ENCODE data around the gene SLC6A6. TPM values are rescaled to one million over a fixed set of nuclear protein-coding genes. Genes with fewer than 3 reads are reported as not detected.
"Not testable (repeated sequence)": the region's sequence is repeated elsewhere in the genome, so short reads cannot be mapped to it uniquely, and the experiment has no call there.

The SLC6A6 gene
- total RNA-seq, 1 experiment from 2014 or later: 62.5 TPM

DNA sequence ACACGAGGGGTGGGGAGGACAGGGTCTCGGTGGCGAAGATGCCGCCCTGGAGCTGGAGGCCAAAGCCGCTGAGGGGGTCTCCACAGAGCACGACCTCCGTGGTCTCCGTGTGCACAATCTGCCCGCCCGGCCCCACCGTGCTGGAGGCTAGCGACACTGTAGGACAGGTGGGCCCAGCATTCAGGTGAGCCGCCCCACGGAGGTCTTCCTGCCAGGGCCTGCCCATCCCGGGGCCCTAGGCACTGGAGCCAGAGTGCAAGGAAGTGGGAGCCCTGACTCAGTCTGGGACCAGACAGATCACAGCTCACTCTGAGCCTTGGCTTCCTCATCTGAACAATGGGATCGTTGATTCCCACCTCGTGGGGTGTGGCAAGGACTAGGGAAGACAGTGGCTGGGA is 111.9 kb downstream of the SLC6A6 start:
- in situ Hi-C loops (cut with HindIII; ENCODE audit: low pct_unique_long_range_greater_than_20kb, low sequenced_read_pairs): no loop called here
- no peak for DNase-seq (ENCODE audit: low read depth)

DNA sequence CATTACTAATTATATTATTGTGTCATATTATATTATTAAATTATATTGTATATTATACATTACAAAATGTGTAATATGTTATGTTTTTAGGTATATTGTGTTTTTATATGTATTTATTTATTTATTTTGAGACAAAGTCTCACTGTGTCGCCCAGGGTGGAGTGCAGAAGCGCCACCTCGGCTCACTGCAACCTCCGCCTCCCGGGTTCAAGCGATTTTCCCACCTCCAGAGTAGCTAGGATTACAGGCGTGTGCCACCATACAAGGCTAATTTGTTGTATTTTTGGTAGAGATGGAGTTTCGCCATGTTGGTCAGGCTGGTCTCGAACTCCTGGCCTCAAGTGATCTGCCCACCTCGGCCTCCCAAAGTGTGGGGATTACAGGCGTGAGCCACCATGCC is 113.1 kb downstream of the SLC6A6 start:
- in situ Hi-C loops (cut with HindIII; ENCODE audit: low pct_unique_long_range_greater_than_20kb, low sequenced_read_pairs); DNase-seq (ENCODE audit: low read depth): not testable (repeated sequence)

DNA sequence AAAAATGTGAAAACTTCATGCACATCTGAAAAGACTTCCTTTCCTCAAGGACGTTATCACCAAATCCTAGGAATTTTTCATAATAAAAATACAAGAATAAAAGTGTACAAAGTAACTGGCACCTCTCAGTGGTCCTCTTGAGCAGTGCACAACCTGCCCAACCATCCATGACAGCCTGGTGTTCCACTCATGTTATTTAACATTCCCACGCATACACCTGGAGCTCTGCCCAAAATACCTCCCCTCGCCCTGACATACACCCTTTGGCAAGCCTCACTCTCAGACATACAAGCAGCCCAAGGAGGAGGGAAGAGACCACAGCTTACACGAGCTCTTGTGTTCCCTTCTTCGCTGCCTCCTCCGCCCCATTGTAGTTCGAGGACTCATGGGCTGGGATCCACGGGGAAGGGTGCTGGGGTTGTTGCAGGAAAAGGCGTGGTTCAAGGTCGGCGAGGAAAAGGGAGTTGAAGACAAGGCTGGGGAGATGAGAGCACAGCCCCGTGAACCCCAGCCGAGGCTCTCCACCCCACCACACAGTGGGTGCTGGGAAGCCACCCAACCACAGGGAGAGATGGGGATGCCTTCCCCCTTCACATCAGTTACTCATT is 114.4 kb downstream of the SLC6A6 start:
- in situ Hi-C loops (cut with HindIII; ENCODE audit: low pct_unique_long_range_greater_than_20kb, low sequenced_read_pairs): no loop called here
- no peak for DNase-seq (ENCODE audit: low read depth)

- in situ Hi-C loops (cut with HindIII; ENCODE audit: low pct_unique_long_range_greater_than_20kb, low sequenced_read_pairs): no loop called here
- no peak for DNase-seq (ENCODE audit: low read depth)
Measured at GRCh38 chr3:14517601-14518431, 115.4 kb downstream of the SLC6A6 start.

- no peak for DNase-seq (ENCODE audit: low read depth)
- in situ Hi-C loops (cut with HindIII; ENCODE audit: low pct_unique_long_range_greater_than_20kb, low sequenced_read_pairs): no loop called here
Measured at GRCh38 chr3:14518432-14518802, 116.0 kb downstream of the SLC6A6 start.

GRCh38 chr3:14518893-14519292 is 116.5 kb downstream of the SLC6A6 start:
- in situ Hi-C loops (cut with HindIII; ENCODE audit: low pct_unique_long_range_greater_than_20kb, low sequenced_read_pairs): no loop called here
- DNase-seq (ENCODE audit: low read depth): no peak

DNA sequence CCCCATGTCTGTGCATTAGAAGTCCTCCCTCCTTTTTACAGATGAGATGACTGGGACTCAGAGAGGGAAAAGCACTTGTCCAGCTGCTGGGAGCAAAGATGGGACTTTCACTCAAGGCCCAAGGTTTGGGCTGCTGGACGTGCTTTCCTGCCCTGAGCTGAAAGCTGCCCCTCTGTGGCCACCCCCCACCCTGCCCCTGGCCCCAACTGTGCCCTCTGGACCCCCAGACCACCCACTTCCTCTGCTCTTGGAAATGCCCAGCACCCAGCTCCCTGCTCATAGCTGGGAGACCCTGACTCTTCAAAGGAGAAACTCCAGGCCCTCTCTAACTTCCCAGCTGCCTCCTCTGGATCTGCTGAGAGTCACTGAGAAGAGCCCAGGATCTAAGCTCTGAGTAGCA is 117.0 kb downstream of the SLC6A6 start:
- DNase-seq (ENCODE audit: low read depth): no peak
- in situ Hi-C loops (cut with HindIII; ENCODE audit: low pct_unique_long_range_greater_than_20kb, low sequenced_read_pairs): no loop called here

DNA sequence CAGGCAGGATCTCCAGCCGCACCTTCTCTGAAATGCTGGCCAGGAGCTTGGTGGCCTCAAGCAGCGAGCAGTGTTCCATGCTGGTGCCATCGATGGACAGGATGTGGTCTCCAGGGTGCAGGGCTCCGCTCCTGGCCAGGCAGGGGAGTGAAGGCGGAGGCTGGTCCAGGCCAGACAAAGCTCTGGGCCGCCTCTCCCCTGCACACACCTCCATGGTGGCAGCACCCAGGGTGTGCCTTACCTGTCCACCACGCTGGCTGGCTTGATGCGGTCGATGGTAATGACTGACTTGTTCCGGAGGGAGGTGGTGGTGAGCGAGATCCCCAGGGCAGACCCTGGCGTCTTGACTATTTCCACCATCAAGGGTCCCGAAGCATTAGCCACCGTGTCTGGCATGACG is 117.7 kb downstream of the SLC6A6 start:
- no peak for DNase-seq (ENCODE audit: low read depth)
- in situ Hi-C loops (cut with HindIII; ENCODE audit: low pct_unique_long_range_greater_than_20kb, low sequenced_read_pairs): no loop called here

- no peak for DNase-seq (ENCODE audit: low read depth)
- in situ Hi-C loops (cut with HindIII; ENCODE audit: low pct_unique_long_range_greater_than_20kb, low sequenced_read_pairs): no loop called here
Measured at GRCh38 chr3:14520967-14521366, 118.6 kb downstream of the SLC6A6 start.

- in situ Hi-C loops (cut with HindIII; ENCODE audit: low pct_unique_long_range_greater_than_20kb, low sequenced_read_pairs): no loop called here
Measured at GRCh38 chr3:14521611-14522010, 119.2 kb downstream of the SLC6A6 start.

DNA sequence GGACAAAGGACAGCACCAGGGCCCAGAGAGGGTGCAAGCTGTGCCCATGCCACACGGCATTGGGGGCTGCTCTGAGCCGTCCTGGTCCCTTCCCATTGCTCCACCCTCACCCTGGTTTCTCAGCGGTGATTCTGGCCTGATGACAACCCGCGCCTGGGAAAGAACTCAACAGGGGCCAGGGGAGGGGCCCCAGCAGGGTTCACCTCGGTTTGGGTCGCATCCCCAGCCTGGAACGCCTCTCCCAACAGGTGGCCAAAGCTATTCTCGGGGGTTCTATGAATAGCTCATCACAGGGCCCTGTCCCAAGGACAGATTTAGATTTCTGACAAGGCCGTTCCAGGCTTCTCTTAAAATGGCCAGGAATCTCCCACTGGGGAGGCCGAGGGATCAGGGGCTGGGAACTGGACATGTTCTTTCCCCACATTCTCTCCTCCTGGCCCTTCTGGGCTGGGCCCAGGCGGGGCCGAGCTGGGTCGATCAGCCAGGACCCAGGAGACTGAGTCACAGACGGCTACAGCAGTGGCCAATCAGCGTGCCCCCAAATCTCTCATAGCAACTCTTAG is 119.8 kb downstream of the SLC6A6 start:
- DNase-seq (ENCODE audit: low read depth): no peak
- in situ Hi-C loops (cut with HindIII; ENCODE audit: low pct_unique_long_range_greater_than_20kb, low sequenced_read_pairs): no loop called here

More at GRCh38 chr3:14521611-14522010, 119.2 kb downstream of the SLC6A6 start:
- no peak for DNase-seq (ENCODE audit: low read depth)

DNA sequence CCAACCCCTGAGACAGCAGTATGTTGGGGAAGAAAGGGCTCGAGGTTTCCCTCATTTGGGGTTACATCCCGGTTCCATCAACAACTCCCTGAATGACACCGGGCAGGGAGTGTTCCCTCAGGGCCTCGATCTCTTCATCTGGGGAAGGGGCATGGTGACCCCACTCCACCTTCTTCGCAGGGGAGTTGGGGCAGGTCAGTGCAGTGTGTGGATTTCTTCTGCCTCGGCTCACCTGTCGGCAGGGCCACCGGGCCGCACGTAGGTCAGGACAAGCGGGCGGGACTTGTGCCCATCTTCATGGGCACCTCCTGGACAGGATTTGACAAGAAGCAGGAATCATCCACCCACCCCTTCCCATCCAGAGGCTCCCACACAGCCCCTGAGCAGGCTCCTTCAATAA is 120.4 kb downstream of the SLC6A6 start:
- in situ Hi-C loops (cut with HindIII; ENCODE audit: low pct_unique_long_range_greater_than_20kb, low sequenced_read_pairs): no loop called here
- no peak for DNase-seq (ENCODE audit: low read depth)

DNA sequence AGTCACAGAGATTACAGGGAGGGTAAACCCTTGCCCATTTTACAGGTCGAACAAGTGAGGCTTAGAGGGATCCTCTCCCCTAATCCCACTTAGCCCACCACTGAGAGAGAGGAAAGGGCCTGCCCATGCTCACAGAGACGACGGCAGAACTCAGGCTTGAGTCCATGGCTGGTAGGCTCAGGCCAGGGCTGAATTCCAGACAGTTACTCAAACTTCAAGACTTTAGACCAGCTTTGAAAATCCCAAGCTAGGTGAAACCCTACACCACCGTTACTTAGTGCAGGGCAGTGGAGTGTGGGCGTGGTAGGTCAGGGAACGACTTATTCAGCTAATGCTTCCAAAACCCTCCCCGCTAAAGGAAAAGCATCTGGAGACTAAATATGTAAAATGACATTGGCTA is 121.4 kb downstream of the SLC6A6 start:
- in situ Hi-C loops (cut with HindIII; ENCODE audit: low pct_unique_long_range_greater_than_20kb, low sequenced_read_pairs): no loop called here
- no peak for DNase-seq (ENCODE audit: low read depth)

GRCh38 chr3:14524311-14524711 is 121.9 kb downstream of the SLC6A6 start:
- in situ Hi-C loops (cut with HindIII; ENCODE audit: low pct_unique_long_range_greater_than_20kb, low sequenced_read_pairs): no loop called here
- no peak for DNase-seq (ENCODE audit: low read depth)

- in situ Hi-C loops (cut with HindIII; ENCODE audit: low pct_unique_long_range_greater_than_20kb, low sequenced_read_pairs): no loop called here
- DNase-seq (ENCODE audit: low read depth): no peak
Measured at GRCh38 chr3:14524920-14525660, 122.7 kb downstream of the SLC6A6 start.

- in situ Hi-C loops (cut with HindIII; ENCODE audit: low pct_unique_long_range_greater_than_20kb, low sequenced_read_pairs): no loop called here
- no peak for DNase-seq (ENCODE audit: low read depth)
Measured at GRCh38 chr3:14525685-14526631, 123.6 kb downstream of the SLC6A6 start.

DNA sequence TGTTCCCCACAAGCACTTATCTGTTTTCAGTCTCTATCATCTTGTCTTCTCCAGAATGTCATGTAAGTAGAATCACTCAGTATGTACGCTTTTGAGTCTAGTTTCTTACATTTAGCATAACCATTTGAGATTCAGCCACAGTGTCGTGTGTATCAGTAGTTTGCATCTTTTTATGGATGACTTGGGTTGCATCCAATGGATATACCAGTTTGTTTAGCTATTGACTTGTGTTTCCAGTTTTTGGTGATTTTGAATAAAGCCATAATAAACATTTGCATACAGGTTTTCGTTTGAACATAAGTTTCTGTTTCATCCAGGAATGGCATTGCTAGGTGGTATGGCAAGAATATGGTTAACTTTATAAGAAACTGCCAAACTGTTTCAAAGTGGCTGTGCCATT is 125.7 kb downstream of the SLC6A6 start:
- no peak for DNase-seq (ENCODE audit: low read depth)
- in situ Hi-C loops (cut with HindIII; ENCODE audit: low pct_unique_long_range_greater_than_20kb, low sequenced_read_pairs): no loop called here

GRCh38 chr3:14531856-14532395 is 129.5 kb downstream of the SLC6A6 start:
- in situ Hi-C loops (cut with HindIII; ENCODE audit: low pct_unique_long_range_greater_than_20kb, low sequenced_read_pairs): no loop called here
- no peak for DNase-seq (ENCODE audit: low read depth)
